HG03025 (cell line): ENCODE measurements around the gene DAD1.
"Not testable (repeated sequence)": the region's sequence is repeated elsewhere in the genome, so short reads cannot be mapped to it uniquely, and the experiment has no call there.

ENCODE experiments used
- ATAC-seq: cut with Tn5 transposase; IDR thresholded peaks from one replicate; pipeline ENCODE4 v1.9.1; 2021; ENCODE audit warnings: mild to moderate bottlenecking, moderate library complexity; ENCODE audit not compliant: unreplicated experiment, low FRiP score

DAD1 gene

GRCh38 chr14:22554498-22555383 lies 34.3 kb downstream of the DAD1 start:
- ATAC-seq, result no peak

- not testable (repeated sequence) for ATAC-seq
Measured at GRCh38 chr14:22553861-22554497, 35.0 kb downstream of the DAD1 start.

GRCh38 chr14:22553445-22553844 lies 35.6 kb downstream of the DAD1 start:
- ATAC-seq, result no peak

GRCh38 chr14:22552827-22553076 lies 36.3 kb downstream of the DAD1 start:
- ATAC-seq, result no peak

GRCh38 chr14:22552001-22552826 lies 36.8 kb downstream of the DAD1 start:
- ATAC-seq, result no peak

- ATAC-seq, result no peak
Measured at GRCh38 chr14:22551605-22551997, 37.4 kb downstream of the DAD1 start.

GRCh38 chr14:22549981-22550673 lies 38.9 kb downstream of the DAD1 start:
- peak; percentile 51 for ATAC-seq

- ATAC-seq, result no peak
Measured at GRCh38 chr14:22549324-22549962, 39.6 kb downstream of the DAD1 start.

GRCh38 chr14:22547948-22548750 lies 40.9 kb downstream of the DAD1 start:
- no peak for ATAC-seq

GRCh38 chr14:22547313-22547947 lies 41.6 kb downstream of the DAD1 start:
- no peak for ATAC-seq

- ATAC-seq, result no peak
Measured at GRCh38 chr14:22546722-22547071, 42.3 kb downstream of the DAD1 start.

- no peak for ATAC-seq
Measured at GRCh38 chr14:22545842-22546721, 42.9 kb downstream of the DAD1 start.

GRCh38 chr14:22544881-22545420 lies 44.1 kb downstream of the DAD1 start:
- no peak for ATAC-seq

- no peak for ATAC-seq
Measured at GRCh38 chr14:22544406-22544805, 44.6 kb downstream of the DAD1 start.

GRCh38 chr14:22543570-22544357 lies 45.3 kb downstream of the DAD1 start:
- ATAC-seq, result not testable (repeated sequence)

- ATAC-seq, result no peak
Measured at GRCh38 chr14:22542360-22542759, 46.7 kb downstream of the DAD1 start.

GRCh38 chr14:22541721-22542120 lies 47.3 kb downstream of the DAD1 start:
- ATAC-seq, result no peak
